ENCODE measurements around the gene TXNDC16. TPM values are rescaled to one million over a fixed set of nuclear protein-coding genes. Genes with fewer than 3 reads are reported as not detected.

The TXNDC16 gene
- total RNA-seq, 1 donor from 2014 or later = 5.9 TPM

GRCh38 chr14:52442602-52443001 is 109.7 kb downstream of the TXNDC16 start:
- Histone ChIP-seq H3K27me3 (no peaks in the 10 kb centered on the region), H3K4me1 (no peaks in the 10 kb centered on the region), H3K4me3 (no peak overlapping the region), H3K27ac (no peak overlapping the region), H3K36me3 (no peaks in the 10 kb centered on the region), H3K9me3 (no peaks in the 10 kb centered on the region)
- TF ChIP-seq POLR2AphosphoS5 (IDR thresholded peaks at IDR 0.05; ENCODE audit: insufficient read depth in 1 of 2, low read depth in 1 of 2) (no peak), POLR2A (IDR thresholded peaks at IDR 0.05) (no peak)
- TF ChIP-seq, protein P1, sequence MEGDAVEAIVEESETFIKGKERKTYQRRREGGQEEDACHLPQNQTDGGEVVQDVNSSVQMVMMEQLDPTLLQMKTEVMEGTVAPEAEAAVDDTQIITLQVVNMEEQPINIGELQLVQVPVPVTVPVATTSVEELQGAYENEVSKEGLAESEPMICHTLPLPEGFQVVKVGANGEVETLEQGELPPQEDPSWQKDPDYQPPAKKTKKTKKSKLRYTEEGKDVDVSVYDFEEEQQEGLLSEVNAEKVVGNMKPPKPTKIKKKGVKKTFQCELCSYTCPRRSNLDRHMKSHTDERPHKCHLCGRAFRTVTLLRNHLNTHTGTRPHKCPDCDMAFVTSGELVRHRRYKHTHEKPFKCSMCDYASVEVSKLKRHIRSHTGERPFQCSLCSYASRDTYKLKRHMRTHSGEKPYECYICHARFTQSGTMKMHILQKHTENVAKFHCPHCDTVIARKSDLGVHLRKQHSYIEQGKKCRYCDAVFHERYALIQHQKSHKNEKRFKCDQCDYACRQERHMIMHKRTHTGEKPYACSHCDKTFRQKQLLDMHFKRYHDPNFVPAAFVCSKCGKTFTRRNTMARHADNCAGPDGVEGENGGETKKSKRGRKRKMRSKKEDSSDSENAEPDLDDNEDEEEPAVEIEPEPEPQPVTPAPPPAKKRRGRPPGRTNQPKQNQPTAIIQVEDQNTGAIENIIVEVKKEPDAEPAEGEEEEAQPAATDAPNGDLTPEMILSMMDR (IDR thresholded peaks at IDR 0.05) = no peak
- DNase-seq (ENCODE audit: extremely low spot score in 2 of 2) = no peak
- intact Hi-C loops (cut with DNase I) = no loop called here

- Histone ChIP-seq H3K4me1 (no peaks in the 10 kb centered on the region), H3K36me3 (no peaks in the 10 kb centered on the region), H3K4me3 (no peak overlapping the region), H3K27me3 (no peaks in the 10 kb centered on the region), H3K27ac (no peak overlapping the region), H3K9me3 (no peaks in the 10 kb centered on the region)
- DNase-seq (ENCODE audit: extremely low spot score in 2 of 2) = no peak
- intact Hi-C loops (cut with DNase I) = no loop called here
- TF ChIP-seq POLR2AphosphoS5 (IDR thresholded peaks at IDR 0.05; ENCODE audit: insufficient read depth in 1 of 2, low read depth in 1 of 2) = no peak
- TF ChIP-seq POLR2A (IDR thresholded peaks at IDR 0.05) = no peak
- TF ChIP-seq, protein P1 (IDR thresholded peaks at IDR 0.05) = no peak
These were observed 110.1 kb downstream of the TXNDC16 start for GRCh38 chr14:52442166-52442565.

GRCh38 chr14:52439476-52439875 is 112.8 kb downstream of the TXNDC16 start:
- TF ChIP-seq, protein P1 (IDR thresholded peaks at IDR 0.05) = no peak
- Histone ChIP-seq H3K27ac (no peak overlapping the region), H3K4me3 (no peak overlapping the region), H3K36me3 (no peaks in the 10 kb centered on the region), H3K9me3 (no peaks in the 10 kb centered on the region), H3K27me3 (no peaks in the 10 kb centered on the region), H3K4me1 (no peaks in the 10 kb centered on the region)
- DNase-seq (ENCODE audit: extremely low spot score in 2 of 2) = no peak
- intact Hi-C loops (cut with DNase I) = no loop called here

DNA sequence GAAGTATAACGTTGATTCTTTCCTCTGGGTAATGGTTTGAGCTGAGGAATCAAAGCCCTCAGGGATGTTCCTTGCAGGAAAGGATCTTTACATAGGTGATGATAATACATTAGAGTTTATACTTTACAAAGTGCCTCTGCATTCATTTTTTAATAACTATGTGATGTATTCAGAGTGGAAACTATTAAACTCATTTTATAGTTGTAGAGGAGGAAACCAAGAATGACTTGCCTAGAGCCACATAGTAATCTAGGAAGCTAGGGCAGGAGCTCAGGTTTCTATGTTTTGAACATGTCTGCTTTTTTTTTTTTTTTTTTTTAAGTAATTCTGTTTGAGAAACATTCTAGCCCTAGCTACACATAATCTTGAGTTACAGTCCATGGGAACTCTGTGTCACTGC is 117.3 kb downstream of the TXNDC16 start:
- intact Hi-C loops (cut with DNase I) = no loop called here
- no peak for DNase-seq (ENCODE audit: extremely low spot score in 2 of 2)
- Histone ChIP-seq H3K36me3 (no peaks in the 10 kb centered on the region), H3K4me3 (no peak overlapping the region), H3K4me1 (no peaks in the 10 kb centered on the region), H3K27ac (no peak overlapping the region), H3K9me3 (no peaks in the 10 kb centered on the region), H3K27me3 (no peaks in the 10 kb centered on the region)
- TF ChIP-seq POLR2AphosphoS5 (IDR thresholded peaks at IDR 0.05; ENCODE audit: insufficient read depth in 1 of 2, low read depth in 1 of 2) = no peak
- TF ChIP-seq, protein P1 (IDR thresholded peaks at IDR 0.05) = no peak
- no peak for TF ChIP-seq POLR2A (IDR thresholded peaks at IDR 0.05)

GRCh38 chr14:52430474-52430873 is 121.8 kb downstream of the TXNDC16 start:
- intact Hi-C loops (cut with DNase I) = no loop called here
- TF ChIP-seq POLR2AphosphoS5 (IDR thresholded peaks at IDR 0.05; ENCODE audit: insufficient read depth in 1 of 2, low read depth in 1 of 2) (no peak), POLR2A (IDR thresholded peaks at IDR 0.05) (no peak)
- TF ChIP-seq, protein P1 (IDR thresholded peaks at IDR 0.05) = no peak
- H3K27ac ChIP-seq = no peak overlapping the region

More at GRCh38 chr14:52430474-52430873, 121.8 kb downstream of the TXNDC16 start:
- Histone ChIP-seq H3K27me3 (no peaks in the 10 kb centered on the region), H3K4me3 (no peak overlapping the region), H3K9me3 (no peaks in the 10 kb centered on the region), H3K4me1 (no peaks in the 10 kb centered on the region), H3K36me3 (no peaks in the 10 kb centered on the region)
- no peak for DNase-seq (ENCODE audit: extremely low spot score in 2 of 2)
